AG08396 (cell line): ENCODE measurements around the gene TRPM2.
"Not testable (repeated sequence)": the region's sequence is repeated elsewhere in the genome, so short reads cannot be mapped to it uniquely, and the experiment has no call there.

Experiments
- DNase-seq: peaks from one replicate; pipeline ENCODE4 v3.0.0; 2012; ENCODE audit warnings: low spot score, mixed read lengths

Gene TRPM2

DNA sequence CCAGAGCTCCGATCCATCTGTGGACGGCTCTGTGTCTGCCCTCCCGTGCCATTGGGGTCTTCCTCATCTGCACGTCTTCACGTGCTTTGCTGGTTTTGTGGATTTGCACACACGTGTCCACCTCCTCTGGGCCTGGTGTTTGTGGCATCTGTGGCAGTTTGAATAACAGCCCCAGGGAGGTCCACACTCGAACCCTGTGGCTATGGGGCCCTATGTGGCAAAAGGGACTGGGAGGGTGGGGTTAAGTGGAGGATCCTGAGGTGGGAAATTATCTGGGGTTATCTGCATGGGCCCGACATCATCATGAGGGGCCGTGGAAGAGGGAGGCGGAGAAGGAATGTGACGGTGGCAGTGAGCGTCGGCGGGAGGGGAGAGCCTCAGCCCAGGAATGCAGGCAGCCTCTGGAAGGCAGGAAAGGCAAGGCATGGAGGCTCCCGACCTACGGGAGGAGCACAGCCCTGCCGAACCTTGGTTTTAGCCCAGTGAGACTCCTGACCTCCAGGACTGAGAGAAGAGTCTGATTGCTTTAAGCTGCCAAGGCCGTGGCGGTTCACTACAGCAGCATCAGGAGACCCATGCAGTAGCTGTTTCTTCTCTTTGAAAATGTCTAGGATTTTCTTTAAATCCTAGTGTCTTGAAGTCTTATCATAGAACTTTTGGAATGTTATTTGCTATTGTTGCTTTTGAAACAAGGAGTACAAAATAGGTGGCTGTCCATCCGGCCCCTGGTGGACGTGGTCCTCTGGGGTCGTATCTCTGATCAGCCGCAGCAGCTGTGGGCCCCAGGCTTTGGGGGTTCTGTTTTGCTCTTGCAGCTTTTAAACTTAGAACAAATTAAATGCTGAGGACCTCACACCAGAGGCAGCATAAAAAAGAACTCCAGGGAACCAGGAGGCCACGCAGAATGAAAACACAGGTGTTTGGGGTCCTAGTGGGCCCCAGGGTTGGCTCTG, 61.9 kb downstream of the TRPM2 start:
- DNase-seq, result no peak

DNA sequence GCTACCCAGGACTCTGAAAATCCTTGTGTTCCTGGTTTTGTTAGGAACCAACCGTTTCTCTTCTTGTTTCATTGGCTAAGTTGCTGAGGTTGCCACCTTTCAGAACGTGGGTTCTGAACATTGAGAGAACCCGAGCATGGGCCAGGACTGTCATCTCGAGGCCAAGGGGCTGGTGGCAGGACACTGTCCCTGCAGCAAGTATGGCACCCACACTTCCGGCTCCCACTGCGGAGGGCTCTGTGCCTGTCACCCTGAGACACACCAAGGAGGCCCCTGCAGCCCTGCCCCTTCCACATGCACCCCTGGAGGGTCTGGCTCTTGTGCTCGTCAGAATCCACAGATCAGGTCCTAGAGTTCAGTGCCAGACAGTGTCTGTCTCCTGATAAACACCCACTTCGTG, 62.8 kb downstream of the TRPM2 start:
- no peak for DNase-seq

DNA sequence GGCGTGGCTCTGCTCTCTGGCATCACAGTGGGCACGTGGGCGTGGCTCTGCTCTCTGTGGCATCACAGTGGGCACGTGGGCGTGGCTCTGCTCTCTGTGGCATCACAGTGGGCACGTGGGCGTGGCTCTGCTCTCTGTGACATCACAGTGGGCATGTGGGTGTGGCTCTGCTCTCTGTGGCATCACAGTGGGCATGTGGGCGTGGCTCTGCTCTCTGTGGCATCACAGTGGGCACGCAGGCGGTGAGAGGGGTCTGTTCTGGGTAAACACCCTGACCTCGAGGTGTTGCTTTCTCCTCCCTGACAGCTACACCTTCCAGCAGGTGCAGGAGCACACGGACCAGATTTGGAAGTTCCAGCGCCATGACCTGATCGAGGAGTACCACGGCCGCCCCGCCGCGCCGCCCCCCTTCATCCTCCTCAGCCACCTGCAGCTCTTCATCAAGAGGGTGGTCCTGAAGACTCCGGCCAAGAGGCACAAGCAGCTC, 64.2 kb downstream of the TRPM2 start:
- not testable (repeated sequence) for DNase-seq

DNA sequence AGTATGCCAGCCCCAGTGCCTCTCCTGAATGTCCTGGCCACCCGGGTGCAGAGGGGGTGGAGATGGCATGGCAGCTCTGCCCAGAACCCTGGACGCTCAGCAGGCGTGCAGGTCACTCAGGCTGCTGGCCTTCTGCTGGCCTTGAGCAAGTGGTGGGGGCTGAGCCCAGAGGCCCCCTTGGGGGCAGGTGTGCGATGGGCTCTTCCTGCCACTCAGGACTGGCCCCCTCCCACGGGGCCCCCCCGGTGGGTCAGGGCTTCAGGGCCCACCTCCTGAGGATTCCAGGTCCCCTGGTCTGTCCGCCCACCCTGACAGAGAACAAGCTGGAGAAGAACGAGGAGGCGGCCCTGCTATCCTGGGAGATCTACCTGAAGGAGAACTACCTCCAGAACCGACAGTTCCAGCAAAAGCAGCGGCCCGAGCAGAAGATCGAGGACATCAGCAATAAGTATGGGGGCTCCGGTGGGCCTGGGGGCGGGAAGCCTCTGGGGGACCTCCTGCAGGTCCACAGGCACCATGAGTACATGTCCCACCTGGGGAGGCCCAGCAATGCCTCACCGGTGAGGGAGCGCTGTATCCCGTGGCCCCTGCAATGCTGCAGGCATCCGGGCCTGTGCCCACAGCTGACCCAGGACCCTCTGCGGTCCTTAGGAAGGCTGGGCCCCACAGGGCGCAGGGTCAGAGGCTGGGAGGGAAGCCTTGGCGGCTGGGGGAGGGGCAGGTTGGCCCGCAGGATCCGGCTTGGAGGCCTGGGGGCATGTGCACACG, 64.9 kb downstream of the TRPM2 start:
- no peak for DNase-seq

DNA sequence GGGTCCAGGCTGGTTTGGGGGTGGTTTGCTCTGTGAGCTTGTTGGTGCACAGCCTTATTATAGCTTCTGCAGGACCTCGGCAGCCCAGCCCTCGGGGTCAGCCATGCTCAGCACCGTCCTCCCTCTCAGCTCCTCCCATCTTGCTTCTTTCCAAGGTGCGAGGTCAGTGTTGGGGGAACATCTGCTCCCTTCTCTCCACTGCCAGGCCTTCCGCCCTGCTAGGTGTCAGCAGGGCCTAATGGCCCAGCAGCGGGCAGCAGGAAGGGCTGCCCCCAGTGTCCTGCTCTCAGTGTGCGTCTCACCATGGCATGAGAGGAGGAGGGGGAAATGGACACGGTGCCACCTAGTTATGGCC, 65.4 kb downstream of the TRPM2 start:
- no peak for DNase-seq

DNA sequence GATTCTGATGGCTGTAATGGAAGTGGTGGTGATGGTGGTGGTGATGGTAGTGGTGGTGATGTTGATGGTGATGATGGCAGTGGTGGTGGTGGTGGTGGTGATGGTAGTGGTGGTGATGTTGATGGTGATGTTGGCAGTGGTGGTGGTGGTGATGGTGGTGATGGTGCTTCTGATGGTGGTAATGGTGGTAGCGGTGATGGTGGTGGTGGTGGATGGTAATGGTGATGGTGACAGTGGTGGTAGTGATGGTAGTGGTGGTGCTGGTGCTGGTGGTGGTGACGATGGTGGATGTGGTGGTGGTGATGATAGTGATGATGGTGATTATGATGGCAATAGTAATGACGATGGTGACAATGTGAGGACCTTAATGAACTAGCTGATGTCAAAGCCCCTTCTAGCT, 66.3 kb downstream of the TRPM2 start:
- no peak for DNase-seq

DNA sequence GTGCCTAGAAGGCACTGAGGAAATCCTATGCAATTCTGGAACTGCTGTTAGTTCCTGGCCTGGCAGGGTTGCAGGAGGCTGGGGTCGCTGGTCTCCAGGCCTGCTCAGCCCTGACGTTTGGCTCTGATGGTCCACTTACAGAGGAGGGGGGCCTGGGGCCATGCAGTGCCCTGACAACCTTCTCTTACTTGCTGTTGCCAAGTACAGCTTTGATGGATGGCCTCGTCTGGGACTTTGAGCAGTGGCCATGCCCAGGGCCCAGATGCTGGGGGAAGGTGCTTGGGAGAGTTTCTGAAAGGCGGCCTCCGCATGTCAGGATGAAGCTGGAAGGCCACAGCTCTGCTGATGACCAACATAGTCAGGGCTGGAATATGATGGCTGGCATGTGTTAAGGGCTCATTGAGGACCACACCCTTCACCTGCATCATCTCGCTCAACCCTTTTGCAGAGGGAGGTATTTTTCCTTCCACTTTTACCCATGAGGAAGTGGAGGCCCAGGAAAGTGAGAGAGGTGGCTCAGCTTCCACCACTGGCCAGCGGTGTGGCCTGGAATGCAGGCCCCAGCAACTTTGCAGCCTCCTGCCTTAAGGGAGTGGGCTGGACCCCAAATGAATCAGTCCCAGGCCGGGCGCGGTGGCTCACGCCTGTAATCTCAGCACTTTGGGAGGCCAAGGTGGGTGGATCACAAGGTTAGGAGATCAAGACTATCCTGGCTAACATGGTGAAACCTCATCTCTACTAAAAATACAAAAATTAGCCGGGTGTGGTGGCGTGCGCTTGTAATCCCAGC, 67.2 kb downstream of the TRPM2 start:
- no peak for DNase-seq

DNA sequence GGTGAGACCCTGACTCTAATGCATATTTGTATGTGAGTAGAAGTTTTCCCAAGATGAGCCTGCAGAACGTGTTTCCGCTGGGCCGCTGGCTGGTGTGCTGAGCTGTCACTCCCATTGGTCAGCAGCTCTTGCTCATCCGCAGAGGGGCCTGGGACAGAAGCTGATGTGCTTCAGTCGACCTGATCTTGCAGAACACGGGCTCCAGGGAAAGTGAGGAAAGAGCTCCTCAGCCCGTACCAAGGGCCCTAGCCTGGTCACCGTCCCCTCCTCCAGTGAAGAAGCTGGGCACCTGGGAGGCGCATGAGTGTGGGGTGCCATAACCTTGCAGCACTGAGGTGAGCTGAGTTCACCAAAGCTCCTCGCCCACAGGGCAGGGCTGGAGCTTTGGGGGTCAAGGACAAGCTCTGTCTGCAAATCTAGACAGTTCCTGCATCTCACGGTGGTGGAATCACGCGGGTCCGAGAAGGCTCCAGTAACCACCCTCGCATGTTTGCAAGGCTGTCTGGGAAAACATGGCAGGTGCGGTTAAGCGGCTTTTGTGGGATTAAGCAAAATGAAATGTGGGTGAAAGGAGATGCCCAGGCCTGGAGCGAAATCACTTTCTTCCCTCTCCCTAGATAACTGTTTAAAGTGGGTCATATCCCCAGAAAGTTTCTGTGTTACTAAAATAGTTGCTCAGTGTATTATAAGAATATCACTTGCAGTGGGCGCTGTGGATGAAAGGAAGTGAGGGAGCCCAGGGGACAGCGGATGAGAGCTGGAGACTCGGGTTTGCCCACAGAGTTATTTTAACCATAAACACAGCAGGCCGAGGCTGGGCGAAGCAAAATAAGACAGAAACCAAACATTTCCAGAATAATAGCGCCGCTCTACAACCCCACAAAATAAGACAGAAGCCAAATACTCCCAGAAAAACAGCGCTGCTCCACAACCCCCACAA, 68.8 kb downstream of the TRPM2 start:
- DNase-seq, result no peak

DNA sequence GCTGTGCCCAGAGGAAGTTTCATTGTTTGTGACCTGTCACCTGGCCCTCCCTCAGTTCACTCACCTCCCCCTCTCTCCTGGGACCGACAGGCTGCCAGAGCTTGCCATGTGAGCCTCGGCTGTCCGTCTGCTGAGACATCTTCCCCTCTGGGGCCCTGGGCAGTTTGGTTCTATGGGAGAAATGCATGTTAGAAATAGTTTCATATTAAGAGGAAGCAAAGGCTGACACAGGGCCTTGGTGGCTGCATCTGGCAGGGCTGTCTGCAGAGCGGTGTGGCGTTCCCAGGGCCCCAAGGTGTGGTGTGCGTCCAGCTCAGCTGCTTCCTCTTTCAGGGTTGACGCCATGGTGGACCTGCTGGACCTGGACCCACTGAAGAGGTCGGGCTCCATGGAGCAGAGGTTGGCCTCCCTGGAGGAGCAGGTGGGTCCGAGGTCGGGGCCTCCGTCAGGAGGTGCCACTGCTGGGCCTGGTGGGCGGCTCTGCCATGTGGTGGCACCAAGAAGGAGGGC, 69.9 kb downstream of the TRPM2 start:
- no peak for DNase-seq

DNA sequence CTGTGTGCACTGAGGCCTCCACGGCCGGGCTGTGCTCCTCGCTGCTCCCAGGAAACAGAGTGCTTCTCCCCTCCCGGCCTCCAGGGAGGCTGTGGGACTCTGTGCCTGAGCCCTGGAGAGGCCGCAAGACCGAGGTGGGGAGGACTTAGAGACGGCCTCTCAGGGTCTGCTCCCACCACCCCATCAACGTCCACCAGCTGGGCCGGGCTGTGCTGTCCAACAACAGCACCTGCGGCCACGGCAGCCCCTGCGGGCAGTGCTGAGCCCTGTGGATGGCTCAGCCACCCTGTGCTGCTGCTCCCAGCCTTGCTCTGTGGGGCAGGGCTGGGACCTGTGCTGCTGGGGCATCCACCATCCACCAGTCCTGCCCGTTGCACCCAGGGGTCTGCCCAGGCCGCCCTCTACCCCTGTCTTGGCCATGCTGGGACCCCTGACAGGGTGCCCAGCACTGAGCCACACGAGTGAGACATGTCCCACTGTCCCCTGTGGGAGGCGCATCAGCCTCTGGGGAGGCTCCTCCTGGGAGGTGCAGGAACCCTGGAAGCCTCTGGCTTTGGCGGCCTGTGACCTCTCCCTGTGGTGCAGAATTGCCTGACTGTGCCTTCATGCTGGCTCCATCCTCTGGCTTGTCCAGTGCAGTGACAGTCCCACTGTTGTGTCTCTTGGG, 70.7 kb downstream of the TRPM2 start:
- no peak for DNase-seq

DNA sequence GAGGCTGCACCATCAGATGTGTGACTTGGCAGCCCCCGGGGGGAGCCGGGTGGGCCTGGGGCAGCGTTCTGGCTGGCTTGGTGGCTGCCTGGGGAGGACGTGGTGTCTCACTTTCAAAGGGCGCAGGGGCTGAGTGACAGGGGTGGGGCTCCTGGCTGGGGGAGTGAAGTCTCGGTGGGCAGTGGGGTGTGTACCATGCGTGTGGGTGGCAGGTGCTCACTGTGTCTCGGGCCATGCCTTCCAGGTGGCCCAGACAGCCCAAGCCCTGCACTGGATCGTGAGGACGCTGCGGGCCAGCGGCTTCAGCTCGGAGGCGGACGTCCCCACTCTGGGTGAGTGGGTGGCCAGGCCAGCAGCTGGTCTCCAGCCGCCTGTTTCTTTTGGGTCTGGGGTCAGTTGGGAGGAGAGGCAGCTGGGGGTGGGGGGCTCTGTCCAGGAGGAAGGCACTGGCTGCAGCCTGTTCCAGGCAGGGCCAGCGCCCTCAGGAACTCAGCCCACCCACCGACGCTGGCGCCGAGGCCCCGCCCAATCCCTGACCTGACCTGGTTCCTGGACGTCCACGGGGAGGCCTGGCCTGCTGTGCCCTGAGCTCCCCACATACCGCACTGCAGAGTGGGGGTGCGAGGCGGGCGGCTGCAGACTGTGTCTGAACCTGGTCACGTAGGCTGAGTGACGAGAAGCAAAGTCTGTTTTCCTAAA, 71.3 kb downstream of the TRPM2 start:
- DNase-seq, result no peak

DNA sequence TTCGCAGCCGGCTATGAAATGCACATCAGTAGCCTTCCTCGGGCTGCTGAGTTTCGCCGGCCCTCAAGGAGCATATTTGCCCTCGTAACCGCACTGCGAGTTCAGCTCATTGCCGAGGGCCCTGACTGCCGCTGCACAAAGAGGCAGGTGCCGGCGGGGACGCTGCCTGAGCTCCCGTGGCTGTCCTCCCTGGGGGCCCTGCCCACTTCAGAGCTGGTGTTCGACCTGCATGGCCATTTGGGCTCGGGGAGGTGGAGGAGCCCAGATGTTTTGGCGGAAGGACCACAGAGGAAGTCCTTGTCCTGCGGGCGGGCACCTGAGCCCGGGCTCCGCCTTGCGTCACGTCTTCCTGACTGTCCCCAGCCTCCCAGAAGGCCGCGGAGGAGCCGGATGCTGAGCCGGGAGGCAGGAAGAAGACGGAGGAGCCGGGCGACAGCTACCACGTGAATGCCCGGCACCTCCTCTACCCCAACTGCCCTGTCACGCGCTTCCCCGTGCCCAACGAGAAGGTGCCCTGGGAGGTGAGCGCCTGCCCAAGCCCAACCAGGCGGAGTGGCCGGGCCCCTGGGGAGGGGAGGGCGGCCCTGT, 72.0 kb downstream of the TRPM2 start:
- DNase-seq, result no peak

DNA sequence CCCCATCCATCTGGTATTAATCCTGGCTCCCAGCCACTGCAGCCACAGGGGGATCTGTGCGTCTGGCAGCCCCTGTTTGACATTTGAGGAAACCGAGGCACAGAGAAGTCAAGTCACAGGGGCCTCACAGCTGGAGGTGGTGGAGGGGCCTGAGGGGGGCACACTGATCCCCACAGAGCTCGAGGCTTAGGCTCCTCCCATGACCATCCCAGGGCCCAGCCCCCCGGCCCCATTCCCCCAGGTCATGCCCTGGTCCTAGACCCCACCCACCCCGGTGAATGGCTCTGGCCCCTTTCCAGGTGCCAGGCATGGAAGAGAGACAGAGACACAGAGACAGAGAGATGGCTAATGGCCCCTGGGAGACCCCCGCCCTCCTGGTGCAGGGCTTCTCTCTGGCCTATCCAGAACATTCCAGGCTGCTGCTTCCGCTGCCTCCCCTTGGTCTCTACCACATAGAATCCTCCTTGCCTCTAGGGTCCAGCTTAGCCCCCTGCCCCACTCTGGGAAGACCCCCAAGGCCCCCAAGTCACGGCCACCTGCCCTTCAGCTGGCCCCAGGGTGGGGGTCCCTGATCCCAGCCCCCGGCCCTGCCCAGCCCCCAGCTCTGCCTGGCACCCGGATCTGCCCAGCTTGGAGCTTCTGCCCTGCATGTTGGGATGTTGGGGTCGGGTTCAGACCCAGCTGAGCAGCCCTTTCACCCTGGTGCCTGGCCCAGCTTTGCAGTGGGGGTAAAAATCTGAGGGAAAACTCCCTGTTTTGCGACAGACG, 72.7 kb downstream of the TRPM2 start:
- no peak for DNase-seq

DNA sequence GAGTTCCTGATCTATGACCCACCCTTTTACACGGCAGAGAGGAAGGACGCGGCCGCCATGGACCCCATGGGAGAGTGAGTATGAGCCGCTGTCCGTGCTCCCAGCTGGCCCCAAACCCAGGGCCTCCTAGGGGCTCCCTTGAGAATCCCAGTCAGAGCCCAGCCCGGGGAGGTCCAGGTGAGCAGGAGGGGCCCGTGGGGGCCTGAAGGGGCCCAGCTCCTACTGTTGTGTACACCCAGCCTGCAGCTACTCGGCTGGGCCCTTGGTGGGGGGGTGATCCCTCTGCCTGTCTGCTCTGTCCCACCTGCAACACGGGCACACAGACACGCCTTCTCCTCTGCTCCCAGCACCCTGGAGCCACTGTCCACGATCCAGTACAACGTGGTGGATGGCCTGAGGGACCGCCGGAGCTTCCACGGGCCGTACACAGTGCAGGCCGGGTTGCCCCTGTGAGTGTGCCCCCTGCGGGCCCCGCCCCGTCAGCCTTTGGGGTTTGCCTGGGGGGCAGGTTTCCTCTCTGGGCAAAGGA, 73.3 kb downstream of the TRPM2 start:
- no peak for DNase-seq

DNA sequence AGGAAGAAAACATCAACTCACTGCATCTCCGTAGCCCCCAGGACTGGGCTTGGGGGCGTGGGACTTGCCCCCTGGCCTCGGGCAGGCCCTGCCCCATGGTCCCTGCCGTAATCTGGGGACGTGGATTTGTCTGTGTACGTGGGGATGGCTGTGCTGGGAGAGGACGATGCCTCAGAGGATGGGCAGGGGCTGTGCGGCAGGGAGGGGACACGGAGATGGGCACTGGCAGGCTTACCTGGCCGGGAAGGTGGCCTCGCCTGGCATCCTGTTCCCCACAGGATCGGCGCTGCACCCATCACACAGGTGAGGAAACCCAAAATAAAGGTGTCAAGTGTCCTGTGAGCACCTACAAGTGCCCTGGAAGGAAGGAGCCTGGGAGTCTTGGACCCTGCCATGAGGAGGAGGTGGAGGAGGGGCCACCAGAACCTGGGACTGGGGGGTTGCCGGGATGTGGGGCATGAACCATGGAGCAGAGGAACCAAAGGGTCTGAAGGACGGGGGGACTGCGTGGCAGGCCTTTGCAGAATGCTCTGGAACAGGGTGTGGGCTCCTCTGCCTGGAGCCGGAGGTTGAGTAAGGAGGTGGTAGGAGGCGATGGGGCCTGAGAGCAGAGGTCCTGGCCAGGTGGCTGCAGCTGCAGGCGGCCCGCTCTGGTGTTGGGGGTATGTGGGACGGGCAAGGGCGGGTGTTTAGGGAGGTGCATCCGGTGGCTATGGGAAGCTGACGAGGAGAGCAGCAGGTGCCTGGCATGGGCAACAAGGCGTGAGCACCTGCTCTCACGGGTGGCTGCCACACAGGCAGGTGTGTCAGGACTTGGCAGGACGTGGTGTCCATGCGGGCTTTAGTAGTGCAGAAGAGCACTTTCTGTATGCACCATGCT, 74.1 kb downstream of the TRPM2 start:
- no peak for DNase-seq

DNA sequence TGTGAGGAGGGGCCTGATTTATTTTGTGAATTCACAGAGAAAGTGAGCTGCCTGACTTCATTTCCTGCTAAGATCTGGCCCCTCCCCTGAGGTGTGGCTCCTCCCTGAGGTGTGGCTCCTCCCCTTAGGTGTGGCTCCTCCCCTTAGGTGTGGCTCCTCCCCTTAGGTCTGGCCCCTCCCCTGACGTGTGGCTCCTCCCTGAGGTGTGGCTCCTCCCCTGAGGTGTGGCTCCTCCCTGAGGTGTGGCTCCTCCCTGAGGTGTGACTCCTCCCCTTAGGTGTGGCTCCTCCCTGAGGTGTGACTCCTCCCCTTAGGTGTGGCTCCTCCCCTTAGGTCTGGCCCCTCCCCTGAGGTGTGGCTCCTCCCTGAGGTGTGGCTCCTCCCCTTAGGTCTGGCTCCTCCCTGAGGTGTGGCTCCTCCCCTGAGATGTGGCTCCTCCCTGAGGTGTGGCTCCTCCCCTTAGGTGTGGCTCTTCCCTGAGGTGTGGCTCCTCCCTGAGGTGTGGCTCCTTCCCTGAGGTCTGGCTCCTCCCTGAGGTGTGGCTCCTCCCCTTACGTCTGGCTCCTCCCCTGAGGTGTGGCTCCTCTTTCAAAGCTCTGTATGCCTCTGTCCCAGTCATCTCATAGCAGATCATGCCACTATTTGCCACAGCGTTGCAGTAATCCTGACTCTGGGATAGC, 75.0 kb downstream of the TRPM2 start:
- no peak for DNase-seq

DNA sequence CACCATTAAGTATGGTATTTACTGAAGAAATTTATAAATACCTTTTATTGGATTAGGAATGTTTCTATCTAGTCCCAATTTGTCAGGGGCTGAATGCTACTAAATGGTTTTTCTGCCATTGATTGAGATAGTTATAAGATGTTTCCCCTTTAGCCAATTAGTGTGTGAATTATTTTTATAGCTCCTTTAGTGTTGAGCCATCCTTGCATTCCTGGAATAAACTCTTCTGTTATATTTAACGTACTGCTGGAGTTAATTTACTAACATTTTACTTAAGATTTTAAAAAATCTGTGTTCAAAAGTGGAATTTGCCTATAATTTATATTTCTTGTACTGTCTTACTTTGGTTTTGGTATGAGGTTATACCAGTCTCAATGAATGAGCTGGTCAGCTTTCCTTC, 76.5 kb downstream of the TRPM2 start:
- DNase-seq, result no peak
